HG03196 (cell line): ENCODE results near the gene CEP164.
"Not testable (repeated sequence)": the region's sequence is repeated elsewhere in the genome, so short reads cannot be mapped to it uniquely, and the experiment has no call there.

Experiments used
- ATAC-seq: cut with Tn5 transposase; IDR thresholded peaks from one replicate; pipeline ENCODE4 v1.9.1; 2021; ENCODE audit not compliant: unreplicated experiment

The CEP164 gene

DNA sequence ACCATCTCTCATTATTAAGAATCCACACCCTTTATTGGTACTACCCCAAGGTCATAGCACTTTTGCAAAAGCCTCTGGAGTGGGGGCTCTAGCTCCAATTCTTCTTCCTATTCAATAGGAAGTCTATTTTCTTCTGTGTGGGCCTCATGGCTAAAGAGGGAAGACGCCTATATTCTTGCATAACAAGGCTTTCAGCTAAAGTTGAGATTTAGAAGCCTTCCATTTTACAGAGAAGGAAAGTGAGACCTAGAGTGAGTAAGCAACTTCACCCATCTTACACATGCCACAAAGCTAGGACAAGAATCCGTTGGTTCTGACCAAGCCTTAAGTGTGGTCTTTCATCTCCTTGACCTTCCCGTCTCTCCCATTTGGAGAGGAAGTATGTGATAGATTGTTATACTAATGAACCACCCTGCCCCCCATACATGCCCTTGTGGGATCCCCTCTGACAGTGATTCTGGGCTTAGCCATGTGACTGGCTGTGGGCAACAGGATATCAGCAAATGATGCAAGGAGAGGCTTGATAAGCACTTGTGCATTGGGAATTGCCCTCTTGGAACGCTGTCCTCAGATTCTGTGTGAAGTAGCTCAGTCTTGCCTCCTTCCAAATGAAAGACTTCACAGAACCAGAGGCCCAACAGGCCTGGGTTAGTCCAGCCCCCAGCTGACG lies 23.9 kb upstream of the CEP164 start:
- ATAC-seq, result no peak

DNA sequence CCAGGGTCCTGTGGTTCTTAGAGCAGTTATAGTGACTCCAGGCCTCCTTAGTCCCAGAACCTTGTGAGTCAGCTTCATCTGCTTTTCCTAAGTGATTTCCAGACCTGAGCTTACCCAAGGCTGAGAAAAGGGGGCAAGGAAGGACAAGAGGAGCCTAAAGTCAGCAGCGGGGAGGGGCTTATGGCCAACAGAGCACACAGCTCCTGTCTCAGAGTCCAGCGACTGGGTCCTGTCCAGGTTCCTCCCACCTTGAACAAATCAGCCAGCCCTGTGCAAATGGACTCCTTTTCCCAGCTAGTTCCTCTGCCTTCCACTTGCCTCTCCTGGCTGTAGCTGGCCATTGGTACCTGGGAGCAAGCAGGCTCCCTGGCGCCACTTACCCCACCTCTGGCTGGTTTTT lies 22.5 kb upstream of the CEP164 start:
- no peak for ATAC-seq

DNA sequence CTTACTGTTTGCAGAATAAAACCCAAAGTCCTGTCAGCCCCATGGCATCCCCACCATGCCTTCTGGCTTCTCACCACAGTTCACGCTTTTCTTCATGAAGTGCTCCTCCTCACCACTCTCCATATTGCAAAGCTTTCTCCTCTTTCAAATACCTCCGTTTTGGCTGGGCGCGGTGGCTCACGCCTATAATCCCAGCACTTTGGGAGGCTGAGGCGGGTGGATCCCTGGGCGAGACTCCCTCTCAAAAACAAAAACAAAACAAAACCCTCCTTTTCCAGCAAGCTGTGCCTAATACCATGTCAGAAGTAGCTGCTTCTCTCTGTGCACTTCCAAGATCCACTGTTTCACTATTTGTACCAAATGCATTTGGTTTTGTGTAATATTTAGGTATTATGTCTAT lies 18.3 kb upstream of the CEP164 start:
- no peak for ATAC-seq

DNA sequence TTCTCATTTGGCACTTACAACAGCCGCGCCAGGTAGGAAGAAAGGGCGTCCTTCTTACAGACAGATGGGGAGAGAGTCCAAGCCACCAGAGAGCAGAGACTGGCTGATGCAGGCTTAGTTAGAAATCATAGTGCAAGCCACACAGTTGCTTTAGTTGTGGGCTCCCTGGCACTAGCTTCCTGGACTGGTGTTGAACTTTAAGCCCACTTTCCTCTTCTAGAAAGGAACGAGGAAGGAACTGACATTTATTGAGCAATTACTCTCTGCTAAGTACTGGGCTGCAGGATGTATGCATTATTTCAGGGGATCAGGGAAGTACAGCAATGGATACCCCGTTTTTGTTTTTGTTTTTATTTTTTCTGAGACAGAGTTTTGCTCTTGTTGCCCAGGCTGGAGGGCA lies 14.6 kb upstream of the CEP164 start:
- ATAC-seq, result no peak

DNA sequence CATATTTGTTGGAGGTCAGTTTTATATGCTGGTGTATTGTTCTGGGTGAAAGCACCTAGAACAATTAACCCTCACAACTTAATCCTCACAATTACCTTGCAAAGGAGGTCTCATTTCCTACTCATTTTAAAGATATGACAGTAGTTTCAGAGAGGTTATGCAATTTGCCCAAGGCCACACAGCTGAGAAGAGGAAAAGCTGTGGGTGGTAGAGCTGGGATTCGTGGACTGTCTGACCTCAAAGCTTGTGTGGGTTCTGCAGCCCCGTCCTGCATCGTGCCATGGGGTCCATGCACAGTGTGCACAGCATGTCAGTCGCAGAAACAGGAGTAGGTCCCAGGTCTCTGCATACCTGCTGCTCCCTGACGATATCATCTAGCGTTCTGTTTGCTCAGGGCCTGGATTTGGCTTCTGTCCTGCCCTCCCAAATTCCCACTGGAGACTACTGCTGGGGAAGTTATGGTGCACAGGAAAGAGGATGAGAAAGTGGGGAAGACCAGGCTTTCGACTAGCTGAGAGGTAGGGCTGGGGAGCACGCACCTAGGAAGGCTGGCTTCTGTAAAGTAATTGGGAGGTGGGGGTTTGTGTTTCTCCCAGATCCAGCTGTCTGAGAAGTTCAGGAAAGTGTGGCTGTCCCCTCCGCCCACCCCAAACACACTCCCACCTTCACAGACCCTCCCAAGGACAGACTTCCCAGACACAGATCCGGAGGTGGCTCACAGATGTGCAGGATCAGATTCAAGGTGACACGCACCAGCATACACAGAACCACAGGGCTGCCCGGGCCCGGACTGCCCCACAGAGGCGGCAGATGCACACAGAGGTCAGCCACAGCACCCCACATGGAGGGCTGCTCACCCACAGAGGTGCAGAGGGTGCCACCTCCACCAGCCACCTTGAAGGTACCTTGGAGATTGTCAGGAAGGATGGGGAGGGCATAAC lies 13.6 kb upstream of the CEP164 start:
- no peak for ATAC-seq

DNA sequence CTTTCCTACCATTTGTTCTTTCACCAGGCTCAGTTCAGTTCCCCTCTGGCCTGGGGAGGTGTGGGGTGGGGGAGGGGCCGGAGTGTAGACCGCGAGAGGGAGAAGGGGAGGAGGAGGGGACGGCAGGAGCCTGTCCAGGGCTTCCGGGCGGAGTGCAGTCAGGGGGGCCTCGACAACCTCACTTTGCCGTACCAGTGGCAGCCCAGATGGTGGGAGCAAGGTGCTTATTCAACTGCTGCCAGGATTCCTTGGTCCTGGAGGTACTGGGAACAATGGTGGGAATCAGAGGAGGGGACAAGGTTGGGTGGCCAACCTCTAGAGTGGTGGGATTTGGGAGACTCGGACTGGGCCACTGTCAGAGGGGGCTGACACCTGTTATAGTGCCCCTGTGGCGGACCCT lies 12.8 kb upstream of the CEP164 start:
- ATAC-seq, result no peak

DNA sequence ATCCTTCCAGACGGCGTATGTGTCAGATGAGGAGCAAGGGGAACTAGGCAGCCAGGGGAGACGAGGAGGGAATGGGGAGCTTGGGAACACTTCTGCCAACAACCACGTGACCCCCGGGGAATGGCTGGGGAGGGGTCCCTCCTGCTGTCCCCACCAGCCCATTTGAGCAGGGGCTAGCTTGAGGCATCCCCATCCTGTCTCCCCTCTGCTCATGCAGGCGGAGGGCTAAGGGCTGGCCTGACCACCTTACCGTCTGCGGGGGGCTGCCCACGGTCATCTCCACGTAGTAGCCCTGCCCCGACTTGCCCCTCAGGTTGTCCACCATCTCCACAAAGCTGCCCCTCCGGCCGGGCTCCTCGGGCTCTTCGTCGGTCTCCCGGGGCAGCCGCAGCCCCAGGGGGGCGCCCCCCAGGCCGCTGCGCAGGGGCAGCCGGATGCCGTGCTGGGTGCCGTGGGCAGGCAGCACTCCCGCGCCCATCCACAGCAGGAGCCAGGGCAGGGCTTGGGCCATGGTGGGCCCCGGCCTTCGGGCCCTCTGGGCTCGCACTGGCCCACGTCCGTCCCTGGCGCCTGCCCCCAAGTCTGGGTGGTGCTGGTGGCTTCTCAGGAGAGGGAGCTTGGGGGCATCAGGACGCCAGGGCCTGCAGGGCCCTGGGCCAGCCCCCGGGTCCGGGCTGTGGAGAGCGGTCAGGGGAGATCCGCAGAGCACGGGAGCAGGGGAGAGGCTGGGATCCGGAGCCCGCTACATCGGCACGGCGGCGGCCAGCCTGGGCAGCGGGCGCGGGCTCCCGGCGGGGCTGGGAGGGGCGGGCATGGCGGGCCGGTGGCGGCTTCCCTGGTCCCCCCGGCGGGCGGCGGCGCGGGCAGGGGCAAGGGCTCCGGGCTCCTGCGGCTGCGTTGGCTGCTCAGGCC lies 12.1 kb upstream of the CEP164 start:
- ATAC-seq, result no peak

DNA sequence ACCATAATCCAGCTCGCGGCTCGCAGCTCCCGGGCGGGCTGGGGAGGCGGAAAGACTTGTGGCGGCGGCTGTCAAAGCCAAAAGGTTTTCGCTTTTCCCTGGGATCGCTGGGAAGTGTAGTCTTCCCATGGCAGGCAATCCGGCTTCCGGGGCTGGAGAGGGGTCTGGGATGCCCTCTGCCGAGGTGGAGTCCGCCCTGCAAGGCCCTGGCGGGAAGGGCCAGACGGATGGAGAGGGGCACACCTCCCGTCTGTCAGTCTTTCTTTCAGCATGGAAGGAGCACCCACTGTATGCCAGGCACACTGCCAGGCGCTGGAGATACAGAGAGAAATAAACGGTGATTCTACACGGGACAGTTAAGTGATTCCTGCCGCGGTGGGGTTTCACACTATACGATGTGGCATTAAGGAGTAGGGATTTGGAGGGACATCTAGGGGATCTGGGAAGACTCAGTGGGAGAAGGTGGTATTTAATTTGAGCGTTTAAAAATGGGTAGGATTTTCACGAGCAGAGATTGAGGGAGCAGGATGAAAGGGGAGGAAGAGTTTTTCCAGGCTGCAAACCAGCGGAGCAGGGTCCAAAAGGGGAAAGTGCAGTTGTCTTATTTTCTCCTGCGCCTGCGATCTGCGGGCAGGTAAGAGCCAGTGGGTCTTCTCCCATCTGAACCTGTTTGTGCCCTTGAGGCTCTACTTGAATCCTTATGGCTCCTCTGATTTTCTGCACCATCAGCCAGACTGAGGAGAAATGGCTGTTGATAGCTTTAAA lies 11.3 kb upstream of the CEP164 start, which contains the start of gene BACE1:
Gene BACE1, minus strand, starts transcription at position 60 of the 765 bp plus-strand sequence. CDS start 461 bp downstream, outside the sequence.
- ATAC-seq, result no peak

DNA sequence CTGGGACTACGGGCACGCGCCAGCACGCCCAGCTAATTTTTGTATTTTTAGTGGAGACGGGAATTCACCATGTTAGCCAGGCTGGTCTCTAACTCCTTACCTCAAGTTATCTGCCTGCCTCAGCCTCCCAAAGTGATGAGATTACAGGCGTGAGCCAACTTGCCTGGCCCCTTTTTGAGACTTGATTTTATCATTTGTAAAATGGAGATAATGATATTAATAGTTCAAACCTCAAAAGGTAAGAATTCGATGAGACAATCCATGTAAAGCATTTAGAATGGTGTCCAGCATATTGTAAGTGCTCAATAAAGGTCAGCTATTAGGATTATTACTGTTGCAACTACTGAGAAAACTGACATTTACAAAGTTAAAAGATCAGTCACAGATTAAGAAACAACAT lies 8.9 kb upstream of the CEP164 start:
- no peak for ATAC-seq

DNA sequence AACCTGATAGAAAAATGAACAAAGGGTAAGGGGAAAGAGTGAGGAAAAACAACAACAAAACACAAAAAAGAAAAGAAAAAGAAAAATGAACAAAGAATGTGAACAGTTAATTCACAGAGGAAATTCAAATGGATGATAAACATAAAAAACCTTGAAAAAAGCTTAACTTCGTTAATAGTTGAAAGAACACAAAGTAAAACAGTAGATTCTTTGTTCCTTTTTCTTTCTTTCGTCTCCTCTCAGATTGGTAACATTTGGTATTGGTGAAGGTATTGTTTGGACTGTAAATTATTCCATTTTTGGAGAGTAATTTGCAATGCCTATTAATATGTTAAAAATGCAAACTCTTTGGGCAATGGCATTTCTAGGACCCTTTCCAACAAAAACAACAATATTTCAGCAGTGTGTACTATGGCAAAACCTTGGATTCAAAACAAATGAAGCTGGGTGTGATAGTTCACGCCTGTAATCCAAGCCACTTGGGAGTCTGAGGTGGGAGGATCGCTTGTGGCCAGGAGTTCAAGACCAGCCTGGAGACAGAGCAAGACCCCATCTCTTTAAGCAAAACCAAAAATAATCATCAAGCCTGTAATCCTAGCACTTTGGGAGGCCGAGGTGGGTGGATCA lies 8.3 kb upstream of the CEP164 start:
- no peak for ATAC-seq

DNA sequence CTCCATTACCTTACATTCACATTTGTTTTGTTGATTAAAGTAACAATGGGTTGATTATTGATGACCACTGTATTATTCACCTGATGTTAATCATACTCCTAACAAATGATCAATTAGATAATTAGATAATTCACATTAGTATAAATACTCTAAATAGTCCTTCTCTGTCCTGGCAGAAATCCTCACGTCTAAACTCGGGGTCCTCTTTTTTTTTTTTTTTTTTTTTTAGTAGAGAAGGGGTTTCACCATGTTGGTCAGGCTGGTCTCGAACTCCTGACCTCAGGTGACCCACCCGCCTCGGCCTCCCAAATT lies 443 bp upstream of the CEP164 start:
- not testable (repeated sequence) for ATAC-seq

DNA sequence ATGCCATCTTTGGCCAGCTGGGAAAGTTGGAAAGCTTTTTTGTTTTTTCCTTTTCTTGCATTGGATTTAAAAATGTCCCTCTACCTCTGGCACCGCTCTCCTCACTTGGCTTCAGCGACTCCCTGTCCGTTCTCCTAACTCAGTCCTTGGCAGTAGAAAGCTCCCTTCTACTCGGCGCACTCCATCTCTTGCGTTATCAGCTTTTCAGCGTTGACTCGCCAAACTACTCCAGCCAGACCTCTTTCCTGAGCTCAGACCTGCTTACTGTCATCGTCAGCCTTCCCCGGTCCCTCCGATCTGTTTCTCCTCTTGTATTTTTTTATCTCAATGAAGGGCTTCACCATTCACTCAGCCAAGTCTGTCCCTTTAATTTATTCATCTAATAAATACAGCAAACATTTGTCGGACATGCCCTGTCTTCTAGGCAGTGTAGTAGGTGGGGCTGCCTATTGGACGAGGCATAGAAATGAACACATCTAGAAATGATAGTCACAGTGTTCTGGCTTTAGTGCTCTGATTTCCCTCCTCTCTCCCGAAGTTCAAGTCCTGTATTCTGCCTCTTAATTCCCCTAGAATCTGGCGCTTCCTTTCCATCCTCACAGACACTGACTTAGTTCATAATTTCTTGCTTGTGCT lies 839 bp downstream of the CEP164 start:
- no peak for ATAC-seq

DNA sequence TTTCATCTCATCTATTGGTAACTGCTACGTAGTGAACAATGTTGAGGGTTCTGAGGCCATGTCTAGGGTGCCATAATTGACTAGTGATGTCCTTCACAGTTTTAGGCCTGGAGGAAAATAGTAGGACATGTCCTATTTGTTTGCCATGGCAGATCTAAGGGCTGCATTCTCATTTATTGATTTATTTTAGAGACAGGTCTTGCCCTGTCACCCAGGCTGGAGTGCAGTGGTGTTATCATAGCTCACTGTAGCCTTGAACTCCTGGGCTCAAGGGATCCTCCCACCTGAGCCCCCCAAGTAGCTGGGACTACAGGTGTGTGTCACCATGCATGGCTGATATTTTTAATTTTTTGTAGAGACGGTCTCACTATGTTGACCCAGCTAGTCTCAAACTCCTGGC lies 5.2 kb downstream of the CEP164 start:
- ATAC-seq, result no peak

DNA sequence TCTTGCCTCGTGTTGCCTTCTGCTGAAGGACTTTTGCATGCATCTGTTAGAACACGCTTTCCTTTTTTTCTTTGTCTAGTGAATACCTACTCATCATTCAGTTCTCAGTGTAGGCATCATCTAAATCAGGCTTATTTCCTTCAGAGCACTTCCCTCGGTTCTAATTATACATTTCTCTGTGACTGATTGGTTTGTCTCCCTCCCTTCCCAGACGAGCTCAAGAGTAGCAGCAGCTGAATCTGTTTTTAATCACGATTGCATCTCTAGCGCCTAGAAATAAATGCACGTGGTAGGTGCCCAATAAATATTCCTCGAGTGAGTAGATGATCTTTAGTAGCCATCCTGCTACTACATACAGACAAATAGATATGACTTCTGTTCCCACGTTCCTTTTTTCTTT lies 6.3 kb downstream of the CEP164 start:
- no peak for ATAC-seq

DNA sequence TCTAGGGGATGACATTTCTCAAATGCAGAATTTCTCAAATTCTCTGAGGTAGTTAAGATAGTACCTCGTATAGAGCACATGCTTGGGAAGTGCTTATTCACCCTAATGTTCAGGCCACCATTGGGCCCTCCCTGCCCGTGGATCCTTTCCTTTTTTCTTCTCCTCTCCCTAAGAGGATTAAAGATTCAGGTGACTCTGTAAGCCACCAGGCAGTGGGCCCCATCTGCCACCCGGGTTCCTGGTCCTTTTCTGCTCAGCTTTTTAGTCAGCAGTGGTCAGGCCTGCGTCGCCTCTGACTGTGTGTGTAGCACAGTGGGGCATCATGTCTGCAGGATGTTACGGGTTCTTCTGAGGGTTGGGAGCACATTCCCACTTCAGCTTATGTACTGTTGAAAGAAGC lies 7.2 kb downstream of the CEP164 start:
- no peak for ATAC-seq

DNA sequence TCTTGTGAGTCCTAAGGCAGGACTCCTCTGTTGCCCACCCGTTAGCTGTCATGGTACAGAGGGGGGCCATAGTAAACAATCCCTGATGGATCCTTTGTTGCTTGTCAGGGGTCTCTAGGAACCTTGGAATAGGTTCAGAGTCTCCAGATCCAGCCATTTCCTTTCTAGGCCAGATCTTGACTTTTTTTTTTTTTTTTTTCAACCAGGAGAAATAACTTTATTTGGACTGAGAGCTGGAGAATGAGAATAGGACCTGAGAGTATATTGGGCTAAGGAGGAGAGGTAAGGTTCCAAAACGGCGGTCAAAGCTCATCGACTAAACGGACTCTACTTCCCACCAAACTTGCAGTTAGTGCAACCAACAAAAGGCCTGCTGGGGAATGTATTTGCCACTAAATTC lies 7.7 kb downstream of the CEP164 start:
- ATAC-seq, result no peak

DNA sequence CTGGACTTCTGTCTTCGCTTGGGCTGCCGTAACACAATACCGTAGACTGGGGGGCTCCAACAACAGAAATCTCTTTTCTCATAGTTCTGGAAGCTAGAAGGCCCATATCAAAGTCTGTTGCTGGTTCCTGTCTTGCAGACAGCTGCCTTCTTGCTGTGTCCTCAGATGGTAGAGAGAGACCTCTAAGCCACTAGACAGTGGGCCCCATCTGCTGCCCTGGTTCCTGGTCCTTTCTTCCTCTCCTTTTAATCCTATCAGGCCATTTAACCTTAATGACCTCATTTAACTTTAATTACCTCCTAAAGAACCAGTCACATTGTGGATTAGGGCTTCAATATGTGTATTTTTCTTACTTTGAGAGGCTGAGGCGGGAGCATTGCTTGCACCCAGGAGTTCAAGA lies 9.4 kb downstream of the CEP164 start:
- ATAC-seq, result no peak

DNA sequence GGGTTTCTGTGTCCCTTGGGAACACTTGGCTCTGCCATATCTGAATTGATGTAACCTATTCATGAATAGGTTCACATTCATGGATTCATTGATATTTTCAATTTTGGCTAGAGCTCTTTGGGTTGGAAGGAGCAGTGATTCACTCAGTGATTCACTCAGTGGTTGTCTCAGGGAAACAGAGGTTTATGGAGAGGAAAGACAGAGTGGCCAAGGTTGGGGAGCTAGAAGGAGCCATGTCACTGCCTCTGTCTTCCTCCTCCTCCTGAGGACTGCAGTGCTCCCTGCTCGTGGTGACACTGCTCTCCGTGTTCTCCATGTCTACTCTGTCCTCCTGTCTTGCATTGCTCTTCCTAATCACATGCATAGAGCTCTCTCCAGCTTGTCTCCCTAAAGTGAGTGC lies 17.4 kb downstream of the CEP164 start:
- no peak for ATAC-seq

DNA sequence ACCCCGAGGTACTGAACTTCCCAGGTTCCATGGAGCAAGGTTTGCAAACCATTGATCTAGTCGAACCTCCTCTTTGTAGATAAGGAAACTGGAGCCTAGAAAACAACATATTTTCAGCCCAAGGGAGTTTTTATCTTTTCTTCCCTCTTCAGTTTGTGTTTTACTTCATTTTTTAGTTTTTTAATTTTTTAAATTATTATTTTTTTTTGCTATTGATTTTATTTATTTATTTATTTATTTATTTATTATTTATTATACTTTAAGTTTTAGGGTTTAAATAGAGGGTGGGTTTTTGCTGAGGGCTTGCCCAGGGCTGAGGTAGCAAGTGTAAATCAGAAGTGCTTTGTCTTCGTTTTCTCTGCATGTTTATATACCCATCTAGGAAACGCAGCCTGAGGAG lies 26.9 kb downstream of the CEP164 start:
- ATAC-seq, result no peak
